OCI-LY3 (cell line): ENCODE results near the gene TPM4.

ENCODE experiments used
- H2AFZ ChIP-seq: fragments of 200-600, 300-600 bp; shearing (Covaris generic); 2 replicates; pipeline ENCODE4 v1.6.0; 2014; ENCODE audit warnings: antibody characterized with exemption, low read depth, low read length
- H3K27ac ChIP-seq: fragments of 200-600, 300-600 bp; sonication (generic); 2 replicates; pipeline ENCODE4 v1.5.1; 2014; ENCODE audit warnings: mild to moderate bottlenecking, low read length, moderate library complexity, mixed read lengths
- H3K27me3 ChIP-seq: fragments of 200-600, 300-600 bp; sonication (generic); 2 replicates; pipeline ENCODE4 v1.6.1; 2014; ENCODE audit warnings: low read depth, low read length, mixed read lengths
- H3K36me3 ChIP-seq: fragments of 200-600, 300-600 bp; sonication (generic); replicated peaks from 2 replicates; pipeline ENCODE3; 2014; ENCODE audit warnings: low read depth, low read length, mixed read lengths
- H3K4me1 ChIP-seq: fragments of 300-600, 200-600 bp; sonication (generic); 2 replicates; pipeline ENCODE4 v1.6.1; 2014; ENCODE audit warnings: low read length, mixed read lengths
- H3K4me2 ChIP-seq: fragments of 200-600, 300-600 bp; sonication (generic); 2 replicates; pipeline ENCODE4 v1.6.1; 2014; ENCODE audit warnings: low read length, mixed read lengths
- H3K4me3 ChIP-seq: fragments of 300-600, 200-600 bp; sonication (generic); 2 replicates; pipeline ENCODE4 v1.5.1; 2014; ENCODE audit warnings: antibody characterized with exemption, mild to moderate bottlenecking, low read length, moderate library complexity
- H3K79me2 ChIP-seq: fragments of 300-600, 200-600 bp; shearing (Covaris generic); 2 replicates; pipeline ENCODE4 v1.6.1; 2014; ENCODE audit warnings: mild to moderate bottlenecking, low read length, mixed read lengths
- H3K9ac ChIP-seq: fragments of 300-600, 200-600 bp; shearing (Covaris generic); 2 replicates; pipeline ENCODE4 v1.6.0; 2014; ENCODE audit warnings: mild to moderate bottlenecking, low read length, moderate library complexity
- H3K9me3 ChIP-seq: fragments of 200-600, 300-600 bp; shearing (Covaris generic); 2 replicates; pipeline ENCODE4 v1.6.1; 2014; ENCODE audit warnings: low read length, mixed read lengths; ENCODE audit not compliant: insufficient read depth
- H4K20me1 ChIP-seq: fragments of 200-600, 300-600 bp; sonication (generic); 2 replicates; pipeline ENCODE4 v1.6.1; 2016; ENCODE audit warnings: low read length, mixed read lengths; ENCODE audit not compliant: insufficient read depth
- CTCF ChIP-seq: fragments of 200-600, 300-600 bp; sonication (generic); IDR thresholded peaks from 2 replicates; pipeline ENCODE4 v1.5.1; 2014; ENCODE audit warnings: antibody characterized with exemption, low read length, low read depth
- EZH2phosphoT487 ChIP-seq: fragments of 200-600 bp; shearing (Covaris generic); IDR thresholded peaks from 2 replicates; pipeline ENCODE4 v1.6.1; 2018; ENCODE audit warnings: antibody characterized with exemption, mixed run types, low read depth

The TPM4 gene

GRCh38 chr19:16127776-16128371 lies 51.6 kb downstream of the TPM4 start:
- H3K9me3 ChIP-seq, result no peaks in the 10 kb centered on the region
- H3K36me3 ChIP-seq, result peaks cover 92% of the 10 kb centered on the region
- no peaks in the 10 kb centered on the region for H3K27me3 ChIP-seq
- H3K9ac ChIP-seq, result no peak overlapping the region
- H3K4me1 ChIP-seq, result no peaks in the 10 kb centered on the region
- H3K79me2 ChIP-seq, result peaks cover 40% of the 10 kb centered on the region
- TF ChIP-seq EZH2phosphoT487 (no peak), CTCF (no peak)
- no peak overlapping the region for H2AFZ ChIP-seq
- H3K4me3 ChIP-seq, result no peak overlapping the region
- H3K4me2 ChIP-seq, result no peak overlapping the region
- H4K20me1 ChIP-seq, result no peaks in the 10 kb centered on the region
- no peak overlapping the region for H3K27ac ChIP-seq

GRCh38 chr19:16131648-16132047 lies 55.4 kb downstream of the TPM4 start:
- H3K4me1 ChIP-seq, result peaks cover 7% of the 10 kb centered on the region
- no peak for TF ChIP-seq EZH2phosphoT487
- TF ChIP-seq CTCF, result no peak
- peaks cover 77% of the 10 kb centered on the region for H3K36me3 ChIP-seq
- H3K27ac ChIP-seq, result no peak overlapping the region
- H3K4me3 ChIP-seq, result no peak overlapping the region
- H4K20me1 ChIP-seq, result no peaks in the 10 kb centered on the region
- H3K9ac ChIP-seq, result no peak overlapping the region
- H3K27me3 ChIP-seq, result no peaks in the 10 kb centered on the region
- peaks cover 20% of the 10 kb centered on the region for H3K79me2 ChIP-seq
- no peak overlapping the region for H3K4me2 ChIP-seq
- no peak overlapping the region for H2AFZ ChIP-seq
- no peaks in the 10 kb centered on the region for H3K9me3 ChIP-seq

DNA sequence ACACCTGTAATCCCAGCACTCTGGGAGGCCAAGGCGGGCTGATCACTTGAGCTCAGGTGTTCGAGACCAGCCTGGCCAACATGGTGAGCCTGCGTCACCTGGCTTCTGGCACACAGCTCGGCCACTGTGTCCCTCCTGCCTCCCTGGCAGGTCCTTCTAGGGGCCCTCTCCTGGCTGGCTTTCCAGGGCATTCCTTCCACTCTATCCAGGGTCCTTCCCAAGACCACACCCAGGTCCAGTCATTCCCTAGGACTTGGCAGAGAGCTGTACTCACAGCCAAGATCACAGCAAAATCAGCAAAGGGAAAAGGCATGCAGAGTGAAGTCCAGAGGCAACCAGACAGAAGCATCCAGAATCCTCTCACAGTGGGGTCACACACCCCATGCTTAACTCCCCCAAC lies 57.5 kb downstream of the TPM4 start:
- H3K9ac ChIP-seq, result no peak overlapping the region
- H3K4me1 ChIP-seq, result peaks cover 13% of the 10 kb centered on the region
- peaks cover 56% of the 10 kb centered on the region for H3K36me3 ChIP-seq
- H3K27ac ChIP-seq, result peak overlapping the region; percentile 8
- no peaks in the 10 kb centered on the region for H4K20me1 ChIP-seq
- H3K79me2 ChIP-seq, result peaks cover 20% of the 10 kb centered on the region
- H3K9me3 ChIP-seq, result no peaks in the 10 kb centered on the region
- no peak overlapping the region for H3K4me3 ChIP-seq
- H2AFZ ChIP-seq, result no peak overlapping the region
- no peaks in the 10 kb centered on the region for H3K27me3 ChIP-seq
- H3K4me2 ChIP-seq, result no peak overlapping the region
- TF ChIP-seq CTCF, result no peak
- TF ChIP-seq EZH2phosphoT487, result no peak

- Histone ChIP-seq H3K4me2 (no peak overlapping the region), H3K9me3 (no peaks in the 10 kb centered on the region), H2AFZ (no peak overlapping the region), H3K27me3 (no peaks in the 10 kb centered on the region), H3K4me3 (no peak overlapping the region), H3K36me3 (peaks cover 49% of the 10 kb centered on the region), H3K4me1 (peaks cover 13% of the 10 kb centered on the region), H3K27ac (peak overlapping the region; percentile 8), H3K79me2 (peaks cover 19% of the 10 kb centered on the region), H4K20me1 (no peaks in the 10 kb centered on the region), H3K9ac (no peak overlapping the region)
- TF ChIP-seq CTCF (no peak), EZH2phosphoT487 (no peak)
These were observed 58.2 kb downstream of the TPM4 start for GRCh38 chr19:16134510-16134909.
